GM12892 (cell line): ENCODE data around the gene AHNAK2.

ENCODE experiments used
- POLR2A ChIP-seq: IDR thresholded peaks from 2 replicates; pipeline ENCODE4 v1.6.1; 2011; ENCODE audit warnings: low read depth, low read length, control low read depth
- POLR2AphosphoS5 ChIP-seq: IDR thresholded peaks from 2 replicates; pipeline ENCODE4 v1.6.1; 2011; ENCODE audit warnings: low read depth, low read length, control low read depth

DNA sequence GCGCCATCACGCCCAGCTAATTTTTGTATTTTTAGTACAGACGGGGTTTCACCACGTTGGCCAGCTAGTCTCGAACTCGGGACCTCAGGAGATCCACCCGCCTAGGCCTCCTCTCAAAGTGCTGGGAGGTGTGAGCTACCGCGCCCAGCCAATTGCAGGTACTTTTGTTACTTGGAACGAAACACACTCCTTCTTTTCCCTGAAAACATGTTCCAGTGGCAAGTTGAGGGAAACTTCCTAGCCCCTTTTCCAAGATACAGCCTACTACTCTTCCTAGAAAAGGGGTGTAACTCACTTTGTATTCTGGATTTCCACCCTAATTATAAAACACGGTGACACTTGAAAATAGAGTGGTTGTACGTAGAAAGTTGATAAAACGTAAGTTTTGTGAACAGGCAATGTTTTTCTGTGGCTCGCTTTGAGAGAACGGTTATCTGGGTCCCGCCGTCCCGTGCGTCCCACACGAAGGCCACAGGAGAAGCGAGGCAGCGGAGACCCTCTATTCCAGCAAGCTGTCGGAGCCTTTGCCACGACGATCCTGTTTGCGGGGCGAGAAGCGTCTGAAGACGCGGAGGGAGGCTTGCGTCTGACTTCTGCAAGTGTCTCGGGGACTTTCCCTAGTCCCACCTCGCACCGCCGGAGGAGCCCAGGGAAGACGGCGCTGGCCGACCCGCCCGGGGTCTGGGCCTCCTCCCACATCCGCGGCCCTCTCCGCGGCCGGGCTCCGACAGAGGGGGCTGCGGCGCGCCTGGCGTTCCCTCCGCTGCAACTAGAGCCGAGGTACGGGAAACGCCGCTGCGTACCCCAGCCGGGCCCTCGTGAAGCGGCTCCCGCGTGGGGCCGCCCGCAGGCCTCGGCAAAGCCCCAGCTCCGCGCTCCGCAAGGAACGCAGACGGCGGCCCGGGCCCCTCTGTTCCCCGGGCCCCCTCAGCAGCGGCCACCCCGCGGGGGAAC, 42.0 kb upstream of the AHNAK2 start:
- TF ChIP-seq POLR2A (no peak), POLR2AphosphoS5 (0 out of 2 replicates have a peak, but pooled peaks have one; percentile 10)
